Large intestine (tissue), 3 donors: Measurements from ENCODE around the gene N4BP2L1. TPM values are rescaled to one million over a fixed set of nuclear protein-coding genes. Genes with fewer than 3 reads are reported as not detected.
"Not testable (repeated sequence)": the region's sequence is repeated elsewhere in the genome, so short reads cannot be mapped to it uniquely, and the experiment has no call there.

Experiments used
- DNase-seq, 2 donors: peaks; one replicate each; pipeline versions ENCODE4 v3.0.0 to v3.0.0-alpha.2; 2013
- H3K27ac ChIP-seq: one replicate; pipeline ENCODE4 v1.5.1; 2013; ENCODE audit warnings: low read length
- H3K27me3 ChIP-seq: 2 replicates; pipeline ENCODE4 v1.6.1; 2013; ENCODE audit warnings: low read length; ENCODE audit not compliant: control insufficient read depth, insufficient read depth
- H3K36me3 ChIP-seq: 2 replicates; pipeline ENCODE4 v1.6.1; 2013; ENCODE audit warnings: low read length; ENCODE audit not compliant: control insufficient read depth, insufficient read depth
- H3K4me1 ChIP-seq: one replicate; pipeline ENCODE4 v1.6.1; 2013; ENCODE audit warnings: low read length; ENCODE audit not compliant: control insufficient read depth, insufficient read depth
- H3K4me3 ChIP-seq: one replicate; pipeline ENCODE4 v1.5.1; 2013; ENCODE audit warnings: low read length
- H3K9me3 ChIP-seq: one replicate; pipeline ENCODE4 v1.6.1; 2013; ENCODE audit warnings: mild to moderate bottlenecking, low read depth, low read length, moderate library complexity; ENCODE audit not compliant: control insufficient read depth
- WGBS: methylation state at CpG from one replicate; pipeline ENCODE4 v1.1.5; 2013; ENCODE audit warnings: low lambda C conversion rate; ENCODE audit not compliant: insufficient coverage; 5-methylcytosine and 5-hydroxymethylcytosine counted together
- polyA plus RNA-seq: library from polyadenylated mRNA; unstranded; fragments of 120-200 nt; gene quantifications from one replicate; pipeline ENCODE4 v1.2.1, GENCODE V29; 2013

N4BP2L1 gene
- polyA plus RNA-seq, 1 donor = 17.6 TPM

- no peak for DNase-seq
- no peaks in the 10 kb centered on the region for H3K9me3 ChIP-seq
- no peaks in the 10 kb centered on the region for H3K27me3 ChIP-seq
- no peaks in the 10 kb centered on the region for H3K4me1 ChIP-seq
- no peak overlapping the region for H3K4me3 ChIP-seq
- WGBS = 92% methylated on average over 2 of the region's 2 CpGs
- H3K36me3 ChIP-seq = no peaks in the 10 kb centered on the region
- no peak overlapping the region for H3K27ac ChIP-seq
These were observed 65.4 kb downstream of the N4BP2L1 start for GRCh38 chr13:32362574-32362973.

GRCh38 chr13:32355935-32356334, 72.0 kb downstream of the N4BP2L1 start:
- DNase-seq, H3K4me1 ChIP-seq: not testable (repeated sequence)
- 91% methylated on average over 3 of the region's 8 CpGs for WGBS

GRCh38 chr13:32354040-32354439, 73.9 kb downstream of the N4BP2L1 start:
- H3K9me3 ChIP-seq = no peaks in the 10 kb centered on the region
- H3K4me1 ChIP-seq = no peaks in the 10 kb centered on the region
- no peak overlapping the region for H3K27ac ChIP-seq
- DNase-seq = no peak
- H3K36me3 ChIP-seq = no peaks in the 10 kb centered on the region
- H3K27me3 ChIP-seq = no peaks in the 10 kb centered on the region
- H3K4me3 ChIP-seq = no peak overlapping the region
- WGBS = 100% methylated on average over 1 of the region's 1 CpG

More at GRCh38 chr13:32355935-32356334, 72.0 kb downstream of the N4BP2L1 start:
- not testable (repeated sequence) for H3K9me3 ChIP-seq, H3K27me3 ChIP-seq, H3K36me3 ChIP-seq, H3K4me3 ChIP-seq, H3K27ac ChIP-seq

- not testable (repeated sequence) for H3K9me3 ChIP-seq, H3K4me1 ChIP-seq, H3K27me3 ChIP-seq, H3K4me3 ChIP-seq, H3K36me3 ChIP-seq, DNase-seq, H3K27ac ChIP-seq
- 100% methylated on average over 1 of the region's 15 CpGs for WGBS
These were observed 77.0 kb downstream of the N4BP2L1 start for GRCh38 chr13:32350839-32351441.

Other genes starting within 250 kb of the N4BP2L1 start
- not detected for gene ZAR1L, start 112.8 kb downstream of the N4BP2L1 start, polyA plus RNA-seq
- gene BRCA2, start 112.6 kb downstream of the N4BP2L1 start, polyA plus RNA-seq = 3.4 TPM
- gene N4BP2L2, start 110.7 kb upstream of the N4BP2L1 start, polyA plus RNA-seq = 180 TPM
- gene PDS5B, start 158.3 kb upstream of the N4BP2L1 start, polyA plus RNA-seq = 27.4 TPM